SK-N-MC (cell line): Measurements from ENCODE around the gene INPP5A.

Source experiments
- EZH2 ChIP-seq: fragments of 200-600 bp; sonication (generic); IDR thresholded peaks from one replicate; pipeline ENCODE4 v1.6.1; 2017; ENCODE audit warnings: antibody characterized with exemption
- POLR2AphosphoS5 ChIP-seq: IDR thresholded peaks from 2 replicates; pipeline ENCODE4 v1.6.1; 2012; ENCODE audit warnings: mild to moderate bottlenecking, low read depth, low read length, borderline replicate concordance

DNA sequence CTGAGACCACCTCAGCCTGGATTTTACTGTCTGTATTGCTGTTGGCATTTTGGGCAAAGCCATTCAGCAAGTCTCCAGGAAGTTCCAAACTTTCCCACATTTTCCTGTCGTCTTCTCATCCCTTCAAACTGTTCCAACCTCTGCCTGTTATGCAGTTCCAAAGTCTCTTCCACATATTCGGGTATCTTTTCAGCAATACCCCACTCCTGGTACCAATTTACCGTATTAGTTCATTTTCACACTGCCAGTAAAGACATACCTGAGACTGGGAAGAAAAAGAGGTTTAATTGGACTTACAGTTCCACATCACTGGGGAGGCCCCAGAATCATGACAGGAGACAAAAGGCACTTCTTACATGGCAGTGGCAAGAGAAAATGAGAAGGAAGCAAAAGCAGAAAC lies 62.8 kb downstream of the INPP5A start:
- no peak for TF ChIP-seq EZH2
- TF ChIP-seq POLR2AphosphoS5, result no peak
